ENCODE data around the gene GRIN3B. TPM values are rescaled to one million over a fixed set of nuclear protein-coding genes. Genes with fewer than 3 reads are reported as not detected.

Gene GRIN3B
- polyA plus RNA-seq, 1 experiment: 0.38 TPM

DNA sequence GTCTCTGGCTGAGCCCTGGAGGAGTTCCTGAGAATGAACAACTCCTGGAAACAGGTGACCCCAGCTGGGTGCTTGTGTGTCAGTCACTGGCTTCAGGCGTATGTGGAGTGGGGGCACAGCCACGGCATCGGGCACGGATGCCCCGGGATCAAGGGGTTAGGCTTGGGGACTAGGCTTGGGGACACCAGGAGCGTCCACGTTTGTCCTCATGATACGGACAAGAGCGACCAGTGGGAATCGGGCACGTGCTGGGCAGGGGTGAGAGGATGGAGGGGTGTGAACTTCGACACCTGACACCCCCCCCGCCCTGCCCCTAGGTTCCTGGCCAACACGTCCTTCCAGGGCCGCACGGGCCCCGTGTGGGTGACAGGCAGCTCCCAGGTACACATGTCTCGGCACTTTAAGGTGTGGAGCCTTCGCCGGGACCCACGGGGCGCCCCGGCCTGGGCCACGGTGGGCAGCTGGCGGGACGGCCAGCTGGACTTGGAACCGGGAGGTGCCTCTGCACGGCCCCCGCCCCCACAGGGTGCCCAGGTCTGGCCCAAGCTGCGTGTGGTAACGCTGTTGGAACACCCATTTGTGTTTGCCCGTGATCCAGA is 4.1 kb downstream of the GRIN3B start:
- no peak for DNase-seq (ENCODE audit: low read depth, low spot score)
- H3K9me3 ChIP-seq (ENCODE audit: control insufficient read depth, insufficient read depth, low read length): peaks cover 12% of the 10 kb centered on the region; the same call in 1 of the 2 replicates
- ChIA-PET CTCF (interaction anchor here (0.5 to 0.6 kb wide), 3 partner anchors 120 to 234 kb away, joined by 3 to 4 read pairs (median 3); no protein-coding TSS in a partner anchor), POLR2A (interaction anchor here (0.6 kb wide), 1 partner anchor 49 kb away, joined by 3 read pairs; no protein-coding TSS in a partner anchor)
- no peak overlapping the region for H3K27ac ChIP-seq (ENCODE audit: low read depth, low read length)
- peaks cover 12% of the 10 kb centered on the region for H3K27me3 ChIP-seq (ENCODE audit: control insufficient read depth, insufficient read depth, low read length)
- TF ChIP-seq, protein P1, sequence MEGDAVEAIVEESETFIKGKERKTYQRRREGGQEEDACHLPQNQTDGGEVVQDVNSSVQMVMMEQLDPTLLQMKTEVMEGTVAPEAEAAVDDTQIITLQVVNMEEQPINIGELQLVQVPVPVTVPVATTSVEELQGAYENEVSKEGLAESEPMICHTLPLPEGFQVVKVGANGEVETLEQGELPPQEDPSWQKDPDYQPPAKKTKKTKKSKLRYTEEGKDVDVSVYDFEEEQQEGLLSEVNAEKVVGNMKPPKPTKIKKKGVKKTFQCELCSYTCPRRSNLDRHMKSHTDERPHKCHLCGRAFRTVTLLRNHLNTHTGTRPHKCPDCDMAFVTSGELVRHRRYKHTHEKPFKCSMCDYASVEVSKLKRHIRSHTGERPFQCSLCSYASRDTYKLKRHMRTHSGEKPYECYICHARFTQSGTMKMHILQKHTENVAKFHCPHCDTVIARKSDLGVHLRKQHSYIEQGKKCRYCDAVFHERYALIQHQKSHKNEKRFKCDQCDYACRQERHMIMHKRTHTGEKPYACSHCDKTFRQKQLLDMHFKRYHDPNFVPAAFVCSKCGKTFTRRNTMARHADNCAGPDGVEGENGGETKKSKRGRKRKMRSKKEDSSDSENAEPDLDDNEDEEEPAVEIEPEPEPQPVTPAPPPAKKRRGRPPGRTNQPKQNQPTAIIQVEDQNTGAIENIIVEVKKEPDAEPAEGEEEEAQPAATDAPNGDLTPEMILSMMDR (IDR thresholded peaks at IDR 0.05; ENCODE audit: low read depth, low read length): no peak
- no peak overlapping the region for H3K4me3 ChIP-seq (ENCODE audit: low read depth, low read length)

GRCh38 chr19:1004803-1005664 is 4.8 kb downstream of the GRIN3B start:
- TF ChIP-seq, protein P1 (IDR thresholded peaks at IDR 0.05; ENCODE audit: low read depth, low read length): no peak
- DNase-seq (ENCODE audit: low read depth, low spot score): no peak
- ChIA-PET POLR2A (interaction anchor here (0.6 to 1.1 kb wide), 3 partner anchors 12 to 113 kb away, joined by 3 to 4 read pairs (median 3); no protein-coding TSS in a partner anchor), CTCF (interaction anchor here (0.5 to 0.6 kb wide), 2 partner anchors 181 to 235 kb away, joined by 3 to 4 read pairs; no protein-coding TSS in a partner anchor)
- Histone ChIP-seq H3K9me3 (ENCODE audit: control insufficient read depth, insufficient read depth, low read length) (peaks cover 12% of the 10 kb centered on the region; the same call in 1 of the 2 replicates), H3K27ac (ENCODE audit: low read depth, low read length) (no peak overlapping the region), H3K27me3 (ENCODE audit: control insufficient read depth, insufficient read depth, low read length) (peaks cover 8% of the 10 kb centered on the region), H3K4me3 (ENCODE audit: low read depth, low read length) (no peak overlapping the region)

DNA sequence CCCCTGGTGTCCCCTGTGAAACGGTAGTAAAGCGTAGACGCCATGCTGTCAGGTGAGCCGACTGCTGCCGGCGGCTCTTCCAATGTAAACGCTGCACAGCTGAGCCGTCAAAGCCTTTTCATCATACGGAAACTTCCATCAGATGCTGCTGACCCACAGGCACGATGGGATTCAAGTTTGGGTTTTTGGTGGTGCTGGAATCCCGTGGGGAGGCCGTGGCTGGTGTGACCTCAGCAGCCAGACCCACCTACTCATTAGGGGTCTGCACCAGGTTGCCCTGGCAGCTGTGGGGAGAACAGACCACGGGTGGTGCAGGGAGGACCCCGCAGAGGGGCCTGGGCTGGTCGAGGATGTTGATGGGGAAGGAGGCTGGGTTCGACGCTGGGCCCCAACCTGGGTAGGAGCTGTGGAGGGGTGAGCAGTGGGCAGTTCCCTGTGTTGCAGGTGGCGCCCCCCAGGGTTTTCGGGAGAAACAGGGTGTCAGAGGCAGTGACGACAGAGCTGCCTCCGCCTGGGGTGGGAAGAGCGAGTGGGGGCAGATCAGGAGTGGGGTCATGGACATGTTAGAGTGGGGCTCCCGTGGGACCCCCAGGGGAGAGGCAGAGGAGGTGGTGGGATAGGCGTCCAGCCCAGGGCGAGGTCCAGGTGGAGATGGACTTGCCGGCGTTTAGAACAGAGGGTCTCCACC is 6.6 kb downstream of the GRIN3B start:
- H3K9me3 ChIP-seq (ENCODE audit: control insufficient read depth, insufficient read depth, low read length): peaks cover 12% of the 10 kb centered on the region; the same call in 1 of the 2 replicates
- H3K27ac ChIP-seq (ENCODE audit: low read depth, low read length): no peak overlapping the region
- ChIA-PET POLR2A (no interaction called here), CTCF (no interaction called here)
- H3K4me3 ChIP-seq (ENCODE audit: low read depth, low read length): no peak overlapping the region
- no peak for DNase-seq (ENCODE audit: low read depth, low spot score)
- no peaks in the 10 kb centered on the region for H3K27me3 ChIP-seq (ENCODE audit: control insufficient read depth, insufficient read depth, low read length)
- TF ChIP-seq, protein P1 (IDR thresholded peaks at IDR 0.05; ENCODE audit: low read depth, low read length): no peak

- H3K27ac ChIP-seq (ENCODE audit: low read depth, low read length): no peak overlapping the region
- DNase-seq (ENCODE audit: low read depth, low spot score): no peak
- H3K27me3 ChIP-seq (ENCODE audit: control insufficient read depth, insufficient read depth, low read length): no peaks in the 10 kb centered on the region
- H3K9me3 ChIP-seq (ENCODE audit: control insufficient read depth, insufficient read depth, low read length): peaks cover 15% of the 10 kb centered on the region; the same call in 1 of the 2 replicates
- no peak overlapping the region for H3K4me3 ChIP-seq (ENCODE audit: low read depth, low read length)
- CTCF ChIA-PET: interaction anchor here (0.6 kb wide), 1 partner anchor 260 kb away, joined by 6 read pairs; no protein-coding TSS in a partner anchor
- TF ChIP-seq, protein P1 (IDR thresholded peaks at IDR 0.05; ENCODE audit: low read depth, low read length): no peak
- POLR2A ChIA-PET: no interaction called here
These were observed 7.4 kb downstream of the GRIN3B start for GRCh38 chr19:1007399-1008251.

Measured in AG04450 (cell line).